ENCODE results near the gene ARHGDIG. TPM values are rescaled to one million over a fixed set of nuclear protein-coding genes. Genes with fewer than 3 reads are reported as not detected.

The ARHGDIG gene
- total and polyA plus RNA-seq, 2 donors (not counting 3 experiments of a cell fraction or from before 2014, with no cell fraction given) = 0.93 to 2.2 TPM

DNA sequence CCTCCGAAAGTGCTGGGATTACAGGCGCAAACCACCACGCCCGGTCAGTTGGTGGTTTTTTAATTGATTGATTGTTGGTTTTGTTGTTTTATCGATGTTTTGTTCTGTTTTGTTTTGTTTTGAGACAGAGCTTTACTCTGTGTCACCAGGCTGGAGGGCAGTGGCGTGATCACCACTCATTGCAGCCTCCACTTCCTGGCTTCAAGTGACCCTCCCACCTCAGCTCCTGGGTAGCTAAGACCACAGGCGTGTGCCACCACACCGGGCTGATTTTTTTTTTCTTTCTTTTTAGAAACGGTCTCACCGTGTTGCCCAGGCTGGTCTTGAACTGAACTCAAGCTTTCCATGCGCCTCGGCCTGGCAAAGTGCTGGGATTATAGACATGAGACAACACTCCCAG lies 33.4 kb upstream of the ARHGDIG start:
- dilution Hi-C loops (cut with MboI; ENCODE audit: extremely low pct_ligation_motif_present, low sequenced_read_pairs) = no loop called here
- Histone ChIP-seq H3K27ac (ENCODE audit: insufficient read depth, low read depth, low read length) (no peak overlapping the region), H3K79me2 (ENCODE audit: control insufficient read depth, insufficient read depth, low read length) (no peaks in the 10 kb centered on the region), H3K4me2 (ENCODE audit: insufficient read depth, low read length) (no peak overlapping the region), H3K4me1 (ENCODE audit: control insufficient read depth, extremely low read depth, insufficient read depth, low read length) (peaks cover 2% of the 10 kb centered on the region), H4K20me1 (replicated peaks; ENCODE audit: control insufficient read depth, extremely low read depth, insufficient read depth, low read length) (no peaks in the 10 kb centered on the region), H3K9me1 (replicated peaks; ENCODE audit: control insufficient read depth, extremely low read depth, insufficient read depth, low read length) (no peaks in the 10 kb centered on the region), H3K9me3 (replicated peaks; ENCODE audit: control insufficient read depth, insufficient read depth, low read length) (no peaks in the 10 kb centered on the region), H3K27me3 (ENCODE audit: control insufficient read depth in 2 of 2, insufficient read depth in 2 of 2, low read length in 2 of 2) (no peaks in the 10 kb centered on the region), H3K9ac (replicated peaks; ENCODE audit: extremely low read depth, insufficient read depth, low read length) (no peak overlapping the region), H2AFZ (ENCODE audit: low read depth, low read length) (no peak overlapping the region), H3K4me3 (replicated peaks in 1 of 3; ENCODE audit: insufficient read depth in 1 of 3, low read depth in 1 of 3, low read length in 3 of 3) (no peak overlapping the region), H3K36me3 (ENCODE audit: control insufficient read depth in 2 of 2, extremely low read depth in 1 of 2, insufficient read depth in 2 of 2, low read length in 2 of 2) (no peaks in the 10 kb centered on the region)
- POLR2A ChIA-PET = no interaction called here
- intact Hi-C loops (cut with micrococcal nuclease) = no loop called here
- FAIRE-seq (no peak), DNase-seq (ENCODE audit: low read depth, low spot score) (no peak)
- CTCF ChIA-PET = no interaction called here
- TF ChIP-seq POLR2A (IDR thresholded peaks at IDR 0.05; ENCODE audit: low read depth, low read length) (no peak), EZH2 (IDR thresholded peaks at IDR 0.05; ENCODE audit: borderline replicate concordance, low read depth, low read length, severe bottlenecking) (no peak), MYC (IDR thresholded peaks at IDR 0.05; ENCODE audit: low read depth, low read length) (no peak), POLR2AphosphoS5 (IDR thresholded peaks at IDR 0.05; ENCODE audit: insufficient read depth, low read depth, low read length) (no peak), FOS (IDR thresholded peaks at IDR 0.05; ENCODE audit: borderline replicate concordance, insufficient read depth, low read length) (no peak), GATA2 (IDR thresholded peaks at IDR 0.05; ENCODE audit: insufficient read depth, insufficient read length, low read depth, low read length) (no peak), JUN (IDR thresholded peaks at IDR 0.05; ENCODE audit: borderline replicate concordance, insufficient read depth, insufficient read length, low read depth) (no peak)
- TF ChIP-seq, protein P1, sequence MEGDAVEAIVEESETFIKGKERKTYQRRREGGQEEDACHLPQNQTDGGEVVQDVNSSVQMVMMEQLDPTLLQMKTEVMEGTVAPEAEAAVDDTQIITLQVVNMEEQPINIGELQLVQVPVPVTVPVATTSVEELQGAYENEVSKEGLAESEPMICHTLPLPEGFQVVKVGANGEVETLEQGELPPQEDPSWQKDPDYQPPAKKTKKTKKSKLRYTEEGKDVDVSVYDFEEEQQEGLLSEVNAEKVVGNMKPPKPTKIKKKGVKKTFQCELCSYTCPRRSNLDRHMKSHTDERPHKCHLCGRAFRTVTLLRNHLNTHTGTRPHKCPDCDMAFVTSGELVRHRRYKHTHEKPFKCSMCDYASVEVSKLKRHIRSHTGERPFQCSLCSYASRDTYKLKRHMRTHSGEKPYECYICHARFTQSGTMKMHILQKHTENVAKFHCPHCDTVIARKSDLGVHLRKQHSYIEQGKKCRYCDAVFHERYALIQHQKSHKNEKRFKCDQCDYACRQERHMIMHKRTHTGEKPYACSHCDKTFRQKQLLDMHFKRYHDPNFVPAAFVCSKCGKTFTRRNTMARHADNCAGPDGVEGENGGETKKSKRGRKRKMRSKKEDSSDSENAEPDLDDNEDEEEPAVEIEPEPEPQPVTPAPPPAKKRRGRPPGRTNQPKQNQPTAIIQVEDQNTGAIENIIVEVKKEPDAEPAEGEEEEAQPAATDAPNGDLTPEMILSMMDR (IDR thresholded peaks at IDR 0.05; ENCODE audit: extremely low read depth in 1 of 2, insufficient read depth in 1 of 2, low read depth in 1 of 2, low read length in 2 of 2) = no peak
- TF ChIP-seq, protein P2, sequence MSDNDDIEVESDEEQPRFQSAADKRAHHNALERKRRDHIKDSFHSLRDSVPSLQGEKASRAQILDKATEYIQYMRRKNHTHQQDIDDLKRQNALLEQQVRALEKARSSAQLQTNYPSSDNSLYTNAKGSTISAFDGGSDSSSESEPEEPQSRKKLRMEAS (IDR thresholded peaks at IDR 0.05; ENCODE audit: insufficient read depth, insufficient read length) = no peak
- BruUV-seq (replicated peaks) = no TSS peak

Measured in endothelial cell of umbilical vein (primary cell).